Activated T-cell treated with anti-CD3 and anti-CD28 coated beads for 1 hour (primary cell): Measurements from ENCODE around the gene CXorf58.
"Not testable (repeated sequence)": the region's sequence is repeated elsewhere in the genome, so short reads cannot be mapped to it uniquely, and the experiment has no call there.

Experiments used
- DNase-seq: peaks from one replicate; pipeline ENCODE4 v3.0.0-alpha.2; 2020; ENCODE audit warnings: low read depth

The CXorf58 gene, protein sequence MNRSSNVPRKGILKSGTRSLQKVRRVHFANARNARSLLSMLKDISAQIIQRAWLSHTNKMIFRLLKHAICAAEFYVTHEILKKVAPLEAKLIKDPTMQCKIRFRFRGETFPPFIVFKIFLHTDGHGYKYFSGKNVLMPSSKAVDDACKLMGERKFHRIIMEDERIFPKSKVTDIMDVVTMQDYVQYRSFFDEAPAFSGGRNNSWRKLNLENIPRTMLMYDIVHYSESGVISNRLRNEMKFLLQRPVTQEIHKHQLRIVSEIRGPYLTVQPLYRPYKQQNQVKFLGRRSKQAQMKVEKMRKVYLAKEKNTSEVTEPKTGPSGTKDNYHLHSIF

DNA sequence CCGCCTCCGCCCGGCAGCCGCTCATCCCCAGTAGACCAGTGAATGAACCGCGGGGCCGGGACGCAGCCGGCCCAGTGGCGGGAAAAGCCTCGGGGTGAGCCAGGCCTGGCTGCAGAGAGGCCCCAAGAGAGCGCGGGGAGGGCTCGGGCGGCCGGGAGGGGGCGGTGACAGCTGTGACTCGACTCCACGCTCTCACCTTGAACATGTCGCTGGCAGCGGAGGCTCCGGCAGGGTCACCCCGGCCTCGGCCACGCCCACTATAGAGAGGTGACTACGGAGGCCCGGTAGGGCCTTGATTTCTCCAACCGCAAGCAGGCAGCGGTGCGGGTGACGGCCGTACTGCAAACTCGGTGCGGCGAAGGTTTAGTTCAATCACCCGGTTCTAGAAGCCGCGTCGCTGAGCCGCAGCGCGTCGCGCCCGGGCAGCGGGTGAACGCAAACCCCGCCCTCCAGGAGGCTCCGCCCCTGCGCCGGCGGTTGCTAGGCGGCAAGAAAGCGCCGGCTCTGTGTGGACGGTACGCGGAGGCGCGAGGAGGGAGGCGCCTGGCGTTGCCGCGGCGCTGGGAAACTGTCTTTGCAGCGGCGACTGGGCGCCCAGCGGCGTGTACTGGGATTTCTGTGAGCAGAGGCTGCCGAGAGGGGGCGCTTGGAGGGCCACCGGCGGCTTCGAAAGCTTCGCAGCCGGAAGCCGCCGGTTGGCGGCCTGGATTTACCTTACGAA, at the start of gene CXorf58, which contains the start of gene APOO:
Gene CXorf58, plus strand, starts transcription at position 509 of the 721 bp plus-strand sequence. CDS start 2,297 bp downstream, outside the sequence.
Gene APOO, minus strand, starts transcription at position 441 of the 721 bp plus-strand sequence. Its CDS starts 236 bp downstream, at position 205.
- DNase-seq: peak; percentile 77

DNA sequence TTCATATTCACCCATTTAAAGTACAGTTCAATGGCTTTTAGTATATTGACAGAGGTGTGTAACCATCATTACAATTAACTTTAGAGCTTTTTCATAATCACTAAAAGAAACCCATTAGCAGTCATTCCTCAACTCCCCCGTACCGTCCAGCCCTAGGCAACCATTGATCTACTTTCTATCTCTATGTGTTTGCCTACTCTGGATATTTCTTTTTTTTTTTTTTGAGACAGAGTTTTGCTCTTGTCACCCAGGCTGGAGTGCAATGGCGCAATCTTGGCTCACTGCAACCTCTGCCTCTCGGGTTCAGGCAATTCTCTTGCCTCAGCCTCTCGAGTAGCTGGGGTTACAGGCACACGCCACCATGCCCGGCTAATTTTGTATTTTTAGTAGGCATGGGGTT, 48.6 kb upstream of the CXorf58 start:
- DNase-seq: not testable (repeated sequence)

DNA sequence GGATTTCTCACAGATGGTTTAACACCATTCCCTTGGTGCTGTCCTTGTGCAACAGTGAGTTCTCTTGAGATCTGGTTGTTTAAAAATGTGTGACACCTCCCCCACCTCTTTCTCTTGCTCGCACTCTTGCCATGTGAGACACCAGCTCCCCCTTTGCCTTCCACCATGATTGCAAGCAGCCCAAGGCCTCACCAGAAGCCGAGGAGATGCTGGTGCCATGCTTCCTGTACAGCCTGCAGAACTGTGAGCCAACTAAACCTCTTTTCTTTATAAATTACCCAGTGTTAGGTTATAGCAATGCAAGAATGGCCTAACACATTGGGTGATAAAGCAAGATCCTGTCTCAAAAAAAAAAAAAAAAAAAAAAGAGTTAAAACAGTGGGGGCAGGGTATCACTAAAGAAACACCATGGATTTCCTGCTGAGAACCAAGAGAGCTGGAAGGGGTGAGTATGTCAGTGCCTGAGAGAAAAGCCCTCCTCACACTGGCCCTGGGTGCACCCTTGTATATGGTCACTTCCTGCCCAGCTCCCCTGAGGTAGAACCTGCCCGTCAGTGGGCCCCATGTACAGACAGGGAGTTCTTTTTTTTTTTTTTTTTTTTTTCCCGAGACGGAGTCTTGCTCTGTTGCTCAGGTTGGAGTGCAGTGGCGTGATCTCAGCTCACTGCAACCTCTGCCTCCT, 46.5 kb upstream of the CXorf58 start:
- no peak for DNase-seq

DNA sequence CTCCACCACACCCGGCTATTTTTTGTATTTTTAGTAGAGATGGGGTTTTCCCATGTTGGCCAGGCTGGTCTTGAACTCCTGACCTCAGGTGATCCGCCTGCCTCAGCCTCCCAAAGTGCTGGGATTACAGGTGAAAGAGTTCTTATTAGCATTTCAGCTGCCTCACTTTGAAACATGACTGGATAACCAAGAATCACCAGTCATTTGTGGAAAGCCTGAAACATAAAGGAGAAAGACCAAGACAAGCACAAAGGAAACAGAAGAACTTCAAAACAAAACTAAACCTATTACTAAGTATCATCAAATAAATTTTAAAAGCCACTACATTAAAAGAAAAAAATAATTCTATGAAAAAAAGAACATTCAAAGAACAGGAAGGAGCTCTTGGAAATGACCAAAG, 45.9 kb upstream of the CXorf58 start:
- DNase-seq: not testable (repeated sequence)

DNA sequence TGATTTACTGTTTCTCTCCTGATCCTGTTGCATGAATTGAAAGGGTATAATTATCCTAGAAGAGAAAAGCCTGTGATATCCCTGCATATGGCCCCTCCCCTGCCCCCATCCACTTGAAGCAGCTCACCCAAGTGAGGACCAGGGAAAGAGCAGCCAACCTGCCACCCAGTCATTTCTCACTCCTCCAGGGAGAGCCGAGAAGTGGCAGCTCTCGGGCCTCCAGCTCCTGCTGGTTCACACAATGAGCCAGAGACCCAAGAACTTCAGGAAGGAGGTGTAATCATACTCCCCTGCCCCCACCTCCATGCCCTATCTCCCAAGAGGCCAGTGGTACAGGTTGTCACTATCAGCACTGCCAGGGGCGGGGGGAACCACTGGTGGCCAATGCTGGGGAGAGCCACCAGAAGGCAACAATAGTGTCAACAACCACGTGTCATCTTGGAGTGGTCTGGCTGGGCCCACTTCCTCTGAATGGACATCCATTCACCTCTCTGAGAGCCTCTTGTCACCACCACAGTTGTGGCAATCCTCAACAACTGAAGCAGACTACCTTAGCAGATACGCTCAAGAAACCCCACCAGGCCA, 43.0 kb upstream of the CXorf58 start:
- DNase-seq: no peak

DNA sequence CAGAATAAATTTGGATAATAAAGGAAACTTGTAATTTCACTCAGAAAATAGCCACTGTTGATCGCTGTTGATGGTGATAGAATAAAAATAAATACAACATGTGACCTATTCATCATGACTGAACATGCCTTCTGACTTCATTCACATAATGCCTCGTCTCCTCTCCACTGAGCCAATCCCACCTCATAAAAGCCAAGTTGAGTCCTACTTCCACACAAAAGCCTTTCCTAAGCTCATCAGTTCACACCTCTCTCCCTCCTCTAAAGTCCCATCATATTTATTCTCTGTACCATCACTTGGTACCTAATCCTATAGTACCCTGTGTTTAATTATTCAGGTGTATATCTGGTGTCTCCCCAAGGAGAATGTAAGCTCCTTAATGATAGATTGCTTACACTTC, 37.8 kb upstream of the CXorf58 start:
- DNase-seq: no peak

DNA sequence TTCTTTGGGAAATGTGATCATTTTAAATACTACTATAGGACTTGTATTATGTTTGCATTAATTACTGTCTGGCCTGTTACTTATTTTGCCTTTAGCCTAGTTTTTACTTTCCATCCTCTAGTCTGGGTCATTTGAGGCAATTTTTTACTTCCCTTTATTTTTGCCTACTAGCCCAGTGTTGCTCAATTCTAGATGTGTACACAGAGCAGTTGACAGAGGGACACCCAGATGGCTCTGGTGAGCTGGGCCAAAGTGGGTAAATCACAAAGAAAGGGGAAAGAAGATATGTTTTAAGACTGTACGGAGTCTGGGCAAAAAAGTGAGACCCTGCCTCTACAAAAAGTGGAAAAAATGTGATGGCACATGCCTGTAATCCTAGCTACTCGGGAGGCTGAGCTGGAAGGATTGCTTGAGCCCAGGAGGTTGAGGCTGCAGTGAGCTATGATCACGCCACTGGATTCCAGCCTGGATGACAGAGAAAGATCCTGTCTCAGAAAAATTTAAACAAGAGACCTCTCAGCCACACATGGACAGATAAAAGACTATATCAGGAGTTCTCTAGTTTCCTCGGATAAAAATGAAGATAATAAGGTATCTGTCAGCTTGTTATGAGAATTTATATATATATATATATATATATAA, 35.8 kb upstream of the CXorf58 start:
- no peak for DNase-seq

- no peak for DNase-seq
These were observed 28.3 kb upstream of the CXorf58 start for GRCh38 chrX:23879380-23880090.

DNA sequence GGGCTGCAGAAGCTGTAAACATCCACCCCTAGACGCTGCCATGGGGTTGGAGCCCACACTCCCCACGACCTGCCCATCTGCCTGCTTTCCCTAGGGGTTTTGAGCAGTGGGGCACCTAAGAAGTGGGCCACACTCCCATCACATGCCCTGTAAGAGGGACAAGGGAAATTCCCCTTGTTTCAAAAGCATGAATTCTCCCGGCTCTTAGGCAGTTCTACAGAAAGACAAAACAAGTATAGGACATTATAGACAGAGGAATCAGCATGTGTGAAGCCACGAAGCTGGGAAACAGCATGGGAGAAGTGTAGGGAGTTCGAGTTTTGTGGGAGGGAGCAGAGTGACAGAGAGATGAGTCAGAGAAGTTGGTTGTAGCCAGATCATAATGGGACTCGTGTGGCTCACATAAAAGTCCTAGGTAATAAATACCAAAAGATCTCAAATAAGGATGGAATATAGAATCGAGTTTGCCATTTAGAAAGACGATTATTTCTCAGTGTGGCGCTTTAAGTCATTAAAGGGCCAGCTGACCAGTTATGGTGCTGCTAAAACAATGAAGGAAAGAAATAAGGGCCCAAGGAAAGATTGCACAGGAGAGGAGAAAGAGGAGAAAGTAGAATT, 24.0 kb upstream of the CXorf58 start:
- no peak for DNase-seq

DNA sequence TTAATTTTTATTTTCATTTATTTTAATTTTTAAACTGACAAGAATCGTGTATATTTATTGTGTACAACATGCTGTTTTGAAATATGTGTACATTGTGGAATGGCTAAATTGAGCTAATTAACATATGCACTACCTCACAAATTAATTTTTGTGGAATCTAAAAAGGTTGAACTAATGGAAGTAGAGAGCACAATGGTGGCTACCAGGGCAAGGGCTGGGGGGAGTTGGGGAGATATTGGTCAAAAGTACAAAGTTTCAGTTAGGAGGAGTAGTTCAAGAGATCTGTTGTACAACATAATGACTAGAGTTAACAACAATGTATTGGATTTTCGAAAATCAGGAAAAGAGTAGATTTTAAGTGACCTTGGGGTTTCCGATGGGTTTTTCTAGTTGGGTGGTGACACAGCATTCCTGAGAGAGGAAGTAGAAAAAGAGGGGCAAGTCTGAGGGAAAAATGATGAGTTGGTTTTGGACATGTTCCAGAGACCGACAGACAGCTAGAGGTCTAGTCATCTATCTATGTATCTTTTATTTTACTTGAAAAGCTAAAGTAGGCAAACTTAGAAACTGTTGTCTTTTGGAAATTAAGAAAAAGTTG, 23.3 kb upstream of the CXorf58 start:
- DNase-seq: no peak

DNA sequence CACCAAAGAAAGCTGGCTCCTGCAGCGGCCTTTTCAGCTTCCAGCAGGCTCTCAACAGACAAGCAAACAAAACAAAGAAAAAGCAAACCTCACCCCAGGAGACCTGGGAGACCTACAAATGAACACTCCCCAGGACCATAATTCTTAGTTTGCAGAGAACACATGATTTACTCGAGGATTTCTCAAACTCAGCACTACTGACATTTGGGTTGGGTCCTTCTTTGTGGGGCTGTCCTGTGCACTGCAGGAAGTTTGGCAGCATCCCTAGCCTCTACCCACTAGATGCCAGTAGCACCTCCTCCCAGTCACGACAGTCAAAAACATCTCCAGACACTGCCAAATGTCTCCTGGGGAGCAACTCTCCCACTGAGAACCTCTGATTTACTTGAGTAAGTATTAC, 22.0 kb upstream of the CXorf58 start:
- DNase-seq: no peak

- DNase-seq: no peak
These were observed 20.4 kb upstream of the CXorf58 start for GRCh38 chrX:23887451-23887850.

- no peak for DNase-seq
These were observed 19.9 kb upstream of the CXorf58 start for GRCh38 chrX:23887918-23888317.

- DNase-seq: no peak
These were observed 18.8 kb upstream of the CXorf58 start for GRCh38 chrX:23888887-23889501.

DNA sequence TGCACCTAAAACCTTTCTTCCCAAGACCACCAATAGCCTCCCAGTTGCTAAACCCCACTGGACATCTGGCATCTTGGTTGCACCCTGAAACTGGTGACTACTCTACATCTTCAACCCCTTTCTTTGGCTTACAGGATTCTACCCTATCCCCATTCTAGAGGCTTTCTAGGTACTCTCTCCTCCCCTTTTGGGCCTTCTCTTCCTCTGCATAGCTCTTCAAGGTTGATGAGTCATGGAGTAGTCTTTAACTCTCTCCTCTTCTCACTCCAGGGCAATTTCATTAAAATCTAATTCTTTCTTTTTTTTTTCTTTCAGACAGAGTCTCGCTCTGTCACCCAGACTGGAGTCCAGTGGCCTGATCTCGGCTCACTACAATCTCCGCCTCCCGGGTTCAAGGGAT, 16.9 kb upstream of the CXorf58 start:
- no peak for DNase-seq

DNA sequence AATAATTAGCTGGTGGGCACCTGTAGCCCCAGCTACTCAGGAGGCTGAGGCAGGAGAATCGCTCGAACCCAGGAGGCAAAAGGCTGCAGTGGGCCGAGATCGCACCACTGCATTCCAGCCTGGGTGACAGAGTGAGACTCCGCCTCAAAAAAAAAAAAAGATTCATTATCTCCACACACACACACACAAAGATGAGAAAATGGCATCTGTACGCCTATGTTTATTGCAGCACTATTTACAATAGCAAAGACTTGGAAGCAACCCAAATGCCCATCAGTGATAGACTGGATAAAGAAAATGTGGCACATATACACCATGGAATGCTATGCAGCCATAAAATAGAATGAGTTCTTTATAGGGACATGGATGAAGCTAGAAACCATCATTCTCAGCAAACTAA, 12.8 kb upstream of the CXorf58 start:
- DNase-seq: not testable (repeated sequence)

GRCh38 chrX:23896539-23896938, 11.3 kb upstream of the CXorf58 start:
- not testable (repeated sequence) for DNase-seq

DNA sequence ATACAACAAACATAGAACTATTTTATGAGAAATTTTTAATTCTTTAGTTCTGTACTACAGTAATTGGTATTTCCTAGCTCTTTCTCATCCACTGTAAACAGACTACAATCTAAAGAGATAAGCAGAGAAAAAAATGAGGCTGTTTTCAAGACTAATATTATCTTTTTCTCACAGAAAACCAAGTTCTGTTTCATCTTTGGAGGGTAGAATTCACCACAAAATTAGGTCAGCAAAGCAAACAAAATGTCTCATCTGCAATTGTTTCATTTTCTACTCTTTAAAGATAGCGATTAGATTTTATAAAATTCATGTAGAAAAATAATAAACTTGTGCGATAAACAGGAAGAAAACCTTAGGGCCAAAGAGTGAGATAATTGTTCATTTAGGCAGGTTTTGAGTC, 10.8 kb upstream of the CXorf58 start:
- no peak for DNase-seq

GRCh38 chrX:23898412-23898959, 9.3 kb upstream of the CXorf58 start:
- DNase-seq: no peak
